Thoracic aorta (tissue), 2 donors: Measurements from ENCODE around the gene ASCL4. TPM values are rescaled to one million over a fixed set of nuclear protein-coding genes. Genes with fewer than 3 reads are reported as not detected.
A peak's percentile ranks its signal among the peaks of the same experiment; 100 is the strongest.

ENCODE experiments used
- ATAC-seq: fragments of 150-250 bp; one replicate; pipeline ENCODE4 v1.8.0; 2017; ENCODE audit warnings: low read depth; ENCODE audit not compliant: insufficient number of reproducible peaks, low FRiP score
- DNase-seq: peaks from one replicate; pipeline ENCODE4 v3.0.0-alpha.2; 2020; ENCODE audit warnings: low spot score
- H3K27ac ChIP-seq, 2 donors: fragments of 200-600 bp; sonication (generic); 1 replicate in 1 of 2; 2 replicates in 1 of 2; pipeline ENCODE4 v1.5.1; 2016; ENCODE audit warnings: mild to moderate bottlenecking in 2 of 2, moderate library complexity in 2 of 2
- H3K27me3 ChIP-seq: fragments of 200-600 bp; sonication (generic); replicated peaks from 2 replicates; pipeline ENCODE4 v1.6.0; 2016; ENCODE audit warnings: mild to moderate bottlenecking; ENCODE audit not compliant: insufficient read depth
- H3K36me3 ChIP-seq: fragments of 200-600 bp; sonication (generic); one replicate; pipeline ENCODE4 v1.5.1; 2016
- H3K4me1 ChIP-seq, 2 donors: fragments of 200-600 bp; sonication (generic); 1 replicate in 1 of 2; 2 replicates in 1 of 2; pipeline versions ENCODE4 v1.5.1 to v1.6.0; 2016; ENCODE audit warnings: low read depth in 2 of 2, mild to moderate bottlenecking in 1 of 2; ENCODE audit not compliant: control insufficient read depth in 1 of 2
- H3K4me3 ChIP-seq: fragments of 200-600 bp; sonication (generic); 2 replicates; pipeline ENCODE4 v1.5.1; 2016; ENCODE audit warnings: mild to moderate bottlenecking
- H3K9me3 ChIP-seq: fragments of 200-600 bp; sonication (generic); 2 replicates; pipeline ENCODE4 v1.5.1; 2016
- CTCF ChIP-seq: fragments of 200-600 bp; sonication (generic); IDR thresholded peaks from one replicate; pipeline ENCODE4 v1.5.1; 2019; ENCODE audit warnings: antibody characterized with exemption
- total RNA-seq, 2 donors: library from RNA; depleted of rRNA; stranded (reverse); fragments of >200 nt; gene quantifications; one replicate each; pipeline versions ENCODE4 v1.1.0 to v1.2.3, GENCODE V29; 2016

ASCL4 gene
- total RNA-seq, 2 donors from 2014 or later: not detected

GRCh38 chr12:107818984-107819383, 44.5 kb downstream of the ASCL4 start:
- no peaks in the 10 kb centered on the region for H3K27me3 ChIP-seq
- H3K36me3 ChIP-seq: no peaks in the 10 kb centered on the region
- H3K27ac ChIP-seq: peak overlapping the region in 1 of 2 donors; percentile 3
- TF ChIP-seq CTCF: no peak
- peaks cover 4% of the 10 kb centered on the region for H3K9me3 ChIP-seq
- no peaks in the 10 kb centered on the region for H3K4me1 ChIP-seq
- no peak overlapping the region for H3K4me3 ChIP-seq
- DNase-seq: no peak
- no peak for ATAC-seq

- H3K36me3 ChIP-seq: no peaks in the 10 kb centered on the region
- H3K4me3 ChIP-seq: no peak overlapping the region
- H3K27ac ChIP-seq: no peak overlapping the region
- no peak for ATAC-seq
- H3K9me3 ChIP-seq: peaks cover 11% of the 10 kb centered on the region
- DNase-seq: no peak
- no peaks in the 10 kb centered on the region for H3K4me1 ChIP-seq
- TF ChIP-seq CTCF: no peak
- H3K27me3 ChIP-seq: no peaks in the 10 kb centered on the region
Observed at GRCh38 chr12:107822356-107822755, 47.9 kb downstream of the ASCL4 start.

Other genes starting within 250 kb of the ASCL4 start
- gene PWP1, start 88.9 kb upstream of the ASCL4 start, total RNA-seq: 10 to 100 TPM; 38.4 to 72.9 TPM
- gene PRDM4, start 13.6 kb upstream of the ASCL4 start, total RNA-seq: 10 to 100 TPM; 24.5 to 37.2 TPM